H1 (cell line): Measurements from ENCODE around the gene DLEC1.

Experiments used
- CHD2 ChIP-seq: IDR thresholded peaks from 2 replicates; pipeline ENCODE4 v1.6.1; 2012; ENCODE audit warnings: low read length, improper control_type of control experiment
- CHD7 ChIP-seq: fragments of 300-600 bp; sonication (generic); IDR thresholded peaks from 2 replicates; pipeline ENCODE4 v1.7.1; 2012; ENCODE audit warnings: low read length, moderate library complexity, mild to moderate bottlenecking, inconsistent platforms; ENCODE audit not compliant: insufficient replicate concordance
- CREB1 ChIP-seq: IDR thresholded peaks from 2 replicates; pipeline ENCODE4 v1.6.1; 2012; ENCODE audit warnings: inconsistent platforms
- EP300 ChIP-seq, 2 experiments: IDR thresholded peaks; 1 replicate in 1 of 2; 2 replicates in 1 of 2; pipeline ENCODE4 v1.6.1; 2011 to 2012; ENCODE audit warnings: low read depth in 2 of 2, low read length in 2 of 2, mild to moderate bottlenecking in 2 of 2, borderline replicate concordance in 1 of 2, inconsistent platforms in 1 of 2, moderate library complexity in 1 of 2
- MAFK ChIP-seq: IDR thresholded peaks from 2 replicates; pipeline ENCODE4 v1.6.1; 2012; ENCODE audit warnings: low read depth, mild to moderate bottlenecking, improper control_type of control experiment, low read length
- POLR2A ChIP-seq, 2 experiments: IDR thresholded peaks; 1 replicate in 1 of 2; 2 replicates in 1 of 2; pipeline ENCODE4 v1.6.1; 2011; ENCODE audit warnings: low read depth in 2 of 2, low read length in 2 of 2, mild to moderate bottlenecking in 2 of 2; ENCODE audit errors: control extremely low read depth in 1 of 2
- POLR2AphosphoS5 ChIP-seq: IDR thresholded peaks from 2 replicates; pipeline ENCODE4 v1.6.1; 2011; ENCODE audit warnings: low read depth, low read length
- RAD21 ChIP-seq, 2 experiments: IDR thresholded peaks in 1 of 2; conservative IDR thresholded peaks in 1 of 2; 2 replicates each; pipeline ENCODE4 v1.6.1; 2011; ENCODE audit warnings: low read depth in 2 of 2, low read length in 2 of 2, improper control_type of control experiment in 1 of 2, inconsistent platforms in 1 of 2, mild to moderate bottlenecking in 1 of 2, moderate library complexity in 1 of 2
- SRF ChIP-seq: IDR thresholded peaks from 2 replicates; pipeline ENCODE4 v1.6.1; 2011; ENCODE audit warnings: mild to moderate bottlenecking, low read depth, low read length, moderate library complexity
- TF ChIP-seq, protein P1 (sequence below), 3 experiments: IDR thresholded peaks; 1 replicate in 2 of 3; 2 replicates in 1 of 3; pipeline versions ENCODE4 v1.5.1 to v1.6.1; 2011; ENCODE audit warnings: low read length in 3 of 3, mild to moderate bottlenecking in 3 of 3, inconsistent platforms in 2 of 3, low read depth in 1 of 3, moderate library complexity in 1 of 3; ENCODE audit not compliant: insufficient read depth in 1 of 3; ENCODE audit errors: control extremely low read depth in 1 of 3

DNA sequence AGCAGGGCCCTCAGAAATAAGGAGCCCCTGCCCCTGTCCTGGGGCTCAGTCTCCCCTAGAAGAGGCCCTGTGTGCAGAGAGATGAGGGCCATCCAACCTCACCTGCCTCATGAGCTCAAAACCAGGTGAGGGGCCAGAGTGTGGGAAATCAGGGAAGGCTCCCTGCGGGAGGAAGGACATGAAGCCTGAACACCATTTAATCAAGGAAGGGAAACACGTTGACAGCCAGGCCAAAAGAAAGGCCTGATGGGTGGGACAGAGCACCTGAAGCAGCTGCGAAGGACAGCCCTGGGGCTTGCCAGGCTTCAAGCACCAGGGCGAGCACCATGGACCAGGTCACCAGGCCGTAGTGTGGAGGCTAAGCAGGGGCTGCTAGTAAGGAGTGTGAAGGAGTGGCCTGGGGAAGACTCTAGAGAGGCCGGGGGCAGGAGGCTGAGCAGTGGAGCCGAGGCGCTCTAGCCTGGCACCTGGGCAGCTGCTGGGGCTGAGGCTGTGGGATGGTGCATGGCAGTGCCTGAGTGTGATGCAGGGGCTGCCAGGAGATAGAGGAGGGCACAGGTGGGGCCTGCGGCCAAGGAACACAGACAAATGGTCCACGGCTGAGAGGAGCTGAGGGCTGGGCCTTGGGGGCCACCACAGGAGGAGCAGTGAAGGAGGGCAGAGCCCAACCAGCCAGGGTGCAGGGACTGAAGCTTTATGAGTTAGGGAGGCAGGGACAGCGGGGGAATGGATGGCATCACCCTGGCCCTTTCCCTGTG is 81.9 kb downstream of the DLEC1 start:
- TF ChIP-seq MAFK, result no peak
- TF ChIP-seq SRF, result no peak
- no peak for TF ChIP-seq POLR2A (IDR thresholded peaks at IDR 0.05; ENCODE audit: control extremely low read depth in 1 of 2, low read depth in 2 of 2, low read length in 2 of 2)
- TF ChIP-seq, protein P1, sequence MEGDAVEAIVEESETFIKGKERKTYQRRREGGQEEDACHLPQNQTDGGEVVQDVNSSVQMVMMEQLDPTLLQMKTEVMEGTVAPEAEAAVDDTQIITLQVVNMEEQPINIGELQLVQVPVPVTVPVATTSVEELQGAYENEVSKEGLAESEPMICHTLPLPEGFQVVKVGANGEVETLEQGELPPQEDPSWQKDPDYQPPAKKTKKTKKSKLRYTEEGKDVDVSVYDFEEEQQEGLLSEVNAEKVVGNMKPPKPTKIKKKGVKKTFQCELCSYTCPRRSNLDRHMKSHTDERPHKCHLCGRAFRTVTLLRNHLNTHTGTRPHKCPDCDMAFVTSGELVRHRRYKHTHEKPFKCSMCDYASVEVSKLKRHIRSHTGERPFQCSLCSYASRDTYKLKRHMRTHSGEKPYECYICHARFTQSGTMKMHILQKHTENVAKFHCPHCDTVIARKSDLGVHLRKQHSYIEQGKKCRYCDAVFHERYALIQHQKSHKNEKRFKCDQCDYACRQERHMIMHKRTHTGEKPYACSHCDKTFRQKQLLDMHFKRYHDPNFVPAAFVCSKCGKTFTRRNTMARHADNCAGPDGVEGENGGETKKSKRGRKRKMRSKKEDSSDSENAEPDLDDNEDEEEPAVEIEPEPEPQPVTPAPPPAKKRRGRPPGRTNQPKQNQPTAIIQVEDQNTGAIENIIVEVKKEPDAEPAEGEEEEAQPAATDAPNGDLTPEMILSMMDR (IDR thresholded peaks at IDR 0.05; ENCODE audit: control extremely low read depth in 1 of 3, insufficient read depth in 1 of 3, low read depth in 1 of 3, low read length in 3 of 3), result no peak
- no peak for TF ChIP-seq POLR2AphosphoS5
- TF ChIP-seq EP300 (IDR thresholded peaks at IDR 0.05; ENCODE audit: borderline replicate concordance in 1 of 2, low read depth in 2 of 2, low read length in 2 of 2), result no peak
- no peak for TF ChIP-seq CHD7
- TF ChIP-seq CHD2, result no peak
- no peak for TF ChIP-seq RAD21 (IDR thresholded peaks at IDR 0.05 in 1 of 2, conservative IDR thresholded peaks at IDR 0.05 in 1 of 2; ENCODE audit: low read depth in 2 of 2, low read length in 2 of 2)
- no peak for TF ChIP-seq CREB1
